Choroid plexus epithelial cell (primary cell): ENCODE data around the gene STAC2.

Experiments
- DNase-seq: peaks from one replicate; pipeline ENCODE4 v3.0.0-alpha.2; 2010; ENCODE audit warnings: low read depth
- H3K4me3 ChIP-seq: 2 replicates; pipeline ENCODE4 v1.5.1; 2011; ENCODE audit warnings: low read depth, mild to moderate bottlenecking, control low read depth, low read length, moderate library complexity
- CTCF ChIP-seq: conservative IDR thresholded peaks from 2 replicates; pipeline ENCODE4 v1.5.1; 2011; ENCODE audit warnings: low read depth, mild to moderate bottlenecking, control low read depth, inconsistent platforms, low read length, moderate library complexity

Gene STAC2

GRCh38 chr17:39195568-39196160 lies 30.1 kb downstream of the STAC2 start:
- no peak overlapping the region for H3K4me3 ChIP-seq
- TF ChIP-seq CTCF, result no peak
- DNase-seq, result no peak

- H3K4me3 ChIP-seq, result no peak overlapping the region
- DNase-seq, result no peak
- TF ChIP-seq CTCF, result no peak
Measured at GRCh38 chr17:39194985-39195524, 30.7 kb downstream of the STAC2 start.

GRCh38 chr17:39194089-39194984 lies 31.4 kb downstream of the STAC2 start:
- TF ChIP-seq CTCF, result peak; percentile 60
- H3K4me3 ChIP-seq, result no peak overlapping the region
- peak; percentile 53 for DNase-seq

- TF ChIP-seq CTCF, result no peak
- H3K4me3 ChIP-seq, result no peak overlapping the region
- no peak for DNase-seq
Measured at GRCh38 chr17:39193346-39193745, 32.4 kb downstream of the STAC2 start.

- no peak overlapping the region for H3K4me3 ChIP-seq
- TF ChIP-seq CTCF, result no peak
- DNase-seq, result no peak
Measured at GRCh38 chr17:39192901-39193300, 32.8 kb downstream of the STAC2 start.

GRCh38 chr17:39191750-39192510 lies 33.8 kb downstream of the STAC2 start:
- H3K4me3 ChIP-seq, result no peak overlapping the region
- no peak for DNase-seq
- TF ChIP-seq CTCF, result no peak
